ENCODE results near the gene LBHD1.
"Not testable (repeated sequence)": the region's sequence is repeated elsewhere in the genome, so short reads cannot be mapped to it uniquely, and the experiment has no call there.

LBHD1 gene

DNA sequence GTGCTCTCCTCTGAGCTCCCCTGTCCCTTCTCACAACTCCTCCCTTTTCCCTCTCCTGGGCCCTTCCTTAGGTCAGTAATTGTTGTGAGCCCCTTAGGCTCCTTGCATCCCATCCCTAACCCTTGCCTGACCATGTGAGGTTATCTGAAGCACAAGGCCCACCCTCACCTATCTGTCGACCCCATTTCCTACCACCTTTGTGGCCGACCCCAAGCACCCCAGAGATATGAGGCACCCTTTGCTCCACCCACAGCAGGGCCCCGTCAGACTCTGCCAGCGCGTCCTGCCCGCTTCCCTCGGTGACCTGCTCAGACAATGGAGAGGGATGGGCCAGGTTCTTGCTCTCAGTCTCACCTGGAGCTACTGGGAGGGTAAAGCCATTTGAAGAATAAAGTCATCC lies 36.7 kb upstream of the LBHD1 start:
- H3K4me3 ChIP-seq (ENCODE audit: low read length) = peak overlapping the region; percentile 69
- no peaks in the 10 kb centered on the region for H3K27me3 ChIP-seq (ENCODE audit: control insufficient read depth, insufficient read depth, low read length)
- peaks cover 34% of the 10 kb centered on the region for H3K36me3 ChIP-seq (ENCODE audit: insufficient read depth, low read length)
- peak overlapping the region; percentile 87 for H3K4me2 ChIP-seq (ENCODE audit: low read length)
- H3K4me1 ChIP-seq (ENCODE audit: control insufficient read depth, insufficient read depth, low read length) = peaks cover 33% of the 10 kb centered on the region
- H3K9me3 ChIP-seq (replicated peaks; ENCODE audit: low read length) = no peaks in the 10 kb centered on the region
- H3K9ac ChIP-seq (ENCODE audit: low read depth, low read length) = peak overlapping the region; percentile 90

DNA sequence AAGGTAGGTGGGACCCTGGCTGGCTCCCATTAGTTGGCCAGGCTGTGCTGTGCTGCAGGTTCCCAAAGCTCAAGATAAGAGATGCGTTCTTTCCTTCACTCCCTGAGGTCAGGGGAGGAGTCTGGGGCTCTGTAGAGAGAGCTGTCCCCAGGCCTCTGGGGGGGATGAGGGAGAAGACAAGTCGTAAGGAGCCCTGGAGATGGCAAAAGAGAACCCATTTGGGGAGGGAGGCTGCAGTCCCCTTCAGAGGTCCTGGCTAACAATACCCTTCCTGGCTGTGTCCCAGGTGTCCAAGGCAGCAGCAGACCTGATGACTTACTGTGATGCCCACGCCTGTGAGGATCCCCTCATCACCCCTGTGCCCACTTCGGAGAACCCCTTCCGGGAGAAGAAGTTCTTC lies 36.3 kb upstream of the LBHD1 start:
- Histone ChIP-seq H3K9me3 (replicated peaks; ENCODE audit: low read length) (no peaks in the 10 kb centered on the region), H3K9ac (ENCODE audit: low read depth, low read length) (peak overlapping the region; percentile 90), H3K4me3 (ENCODE audit: low read length) (no peak overlapping the region), H3K36me3 (ENCODE audit: insufficient read depth, low read length) (peaks cover 30% of the 10 kb centered on the region), H3K27me3 (ENCODE audit: control insufficient read depth, insufficient read depth, low read length) (no peaks in the 10 kb centered on the region), H3K4me1 (ENCODE audit: control insufficient read depth, insufficient read depth, low read length) (peaks cover 33% of the 10 kb centered on the region), H3K4me2 (ENCODE audit: low read length) (peak overlapping the region; percentile 87)

GRCh38 chr11:62707277-62707861 lies 35.3 kb upstream of the LBHD1 start, which contains the start of the genes BSCL2 and GNG3:
Gene BSCL2, minus strand, starts transcription at chr11:62707424. Its CDS starts 229 bp downstream, at chr11:62707195.
Gene GNG3, plus strand, starts transcription at chr11:62707676. Its CDS starts 620 bp downstream, at chr11:62708296.
- H3K4me2 ChIP-seq (ENCODE audit: low read length) = peak within 1 kb of the TSS; percentile 91
- no peaks in the 10 kb centered on the region for H3K9me3 ChIP-seq (replicated peaks; ENCODE audit: low read length)
- H3K36me3 ChIP-seq (ENCODE audit: insufficient read depth, low read length) = peaks cover 20% of the 10 kb centered on the region
- H3K4me1 ChIP-seq (ENCODE audit: control insufficient read depth, insufficient read depth, low read length) = peaks cover 33% of the 10 kb centered on the region
- H3K4me3 ChIP-seq (ENCODE audit: low read length) = peak within 1 kb of the TSS; percentile 70
- H3K9ac ChIP-seq (ENCODE audit: low read depth, low read length) = peak within 1 kb of the TSS; percentile 90
- no peaks in the 10 kb centered on the region for H3K27me3 ChIP-seq (ENCODE audit: control insufficient read depth, insufficient read depth, low read length)

- H3K27me3 ChIP-seq (ENCODE audit: control insufficient read depth, insufficient read depth, low read length) = no peaks in the 10 kb centered on the region
- H3K4me3 ChIP-seq (ENCODE audit: low read length) = peak overlapping the region; percentile 70
- peaks cover 33% of the 10 kb centered on the region for H3K4me1 ChIP-seq (ENCODE audit: control insufficient read depth, insufficient read depth, low read length)
Measured at GRCh38 chr11:62706850-62707247, 34.8 kb upstream of the LBHD1 start.

DNA sequence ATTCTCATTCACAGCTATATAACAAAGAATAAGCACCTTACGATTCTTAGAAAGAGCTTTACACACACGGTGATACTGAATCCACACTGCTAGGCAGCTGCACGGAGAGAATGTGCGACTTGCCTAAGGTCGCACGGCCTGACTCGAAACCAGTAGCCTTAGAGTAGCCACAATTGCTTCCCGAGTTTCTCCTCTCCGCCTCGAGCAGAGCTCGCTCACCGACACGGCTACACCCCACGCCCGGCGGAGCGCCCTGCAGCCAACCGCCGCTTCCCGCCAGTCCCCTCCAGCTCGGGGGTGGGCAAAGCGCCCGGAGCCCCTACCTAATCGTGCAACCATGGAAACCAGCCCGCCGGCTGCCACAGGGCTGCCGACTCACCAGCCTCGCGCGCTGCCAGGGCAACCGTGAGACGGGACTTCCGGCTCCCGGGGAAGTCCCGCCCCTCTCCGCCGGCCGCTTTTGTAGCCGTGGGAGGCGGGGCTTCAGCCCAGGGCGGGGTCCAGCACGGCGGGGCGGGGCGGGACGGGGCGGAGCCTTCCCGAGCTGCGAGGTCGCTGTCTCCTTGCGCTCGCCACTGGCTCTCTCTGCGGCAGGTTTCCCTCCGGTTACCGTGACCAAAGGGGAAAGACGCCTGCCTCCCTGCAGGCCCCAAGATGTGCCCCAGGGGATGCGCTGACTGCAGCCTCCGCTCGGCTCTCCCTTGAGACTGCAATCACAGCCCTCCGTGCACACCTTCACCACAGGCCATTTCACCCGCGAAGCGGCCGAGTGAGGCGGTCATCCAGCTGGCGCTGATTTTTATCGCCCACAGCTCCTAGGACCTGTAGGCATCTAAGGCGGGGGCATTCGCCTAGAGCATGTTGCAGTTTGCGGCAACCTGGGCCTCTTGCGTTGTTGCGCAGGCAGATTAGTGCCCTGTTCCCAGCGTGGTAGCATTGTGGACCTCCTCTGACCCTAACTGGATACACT lies 34.1 kb upstream of the LBHD1 start:
- peaks cover 13% of the 10 kb centered on the region for H3K36me3 ChIP-seq (ENCODE audit: insufficient read depth, low read length)
- H3K9me3 ChIP-seq (replicated peaks; ENCODE audit: low read length) = no peaks in the 10 kb centered on the region

More at GRCh38 chr11:62706850-62707247, 34.8 kb upstream of the LBHD1 start:
- no peak overlapping the region for H3K9ac ChIP-seq (ENCODE audit: low read depth, low read length)
- H3K4me2 ChIP-seq (ENCODE audit: low read length) = peak overlapping the region; percentile 91
- peaks cover 16% of the 10 kb centered on the region for H3K36me3 ChIP-seq (ENCODE audit: insufficient read depth, low read length)
- H3K9me3 ChIP-seq (replicated peaks; ENCODE audit: low read length) = no peaks in the 10 kb centered on the region

GRCh38 chr11:62705413-62705812 lies 33.3 kb upstream of the LBHD1 start:
- Histone ChIP-seq H3K9me3 (replicated peaks; ENCODE audit: low read length) (no peaks in the 10 kb centered on the region), H3K27me3 (ENCODE audit: control insufficient read depth, insufficient read depth, low read length) (no peaks in the 10 kb centered on the region), H3K4me1 (ENCODE audit: control insufficient read depth, insufficient read depth, low read length) (peaks cover 32% of the 10 kb centered on the region), H3K4me3 (ENCODE audit: low read length) (peak overlapping the region; percentile 92), H3K9ac (ENCODE audit: low read depth, low read length) (peak overlapping the region; percentile 78), H3K4me2 (ENCODE audit: low read length) (peak overlapping the region; percentile 87), H3K36me3 (ENCODE audit: insufficient read depth, low read length) (peaks cover 11% of the 10 kb centered on the region)

More for the DNA sequence above, 34.1 kb upstream of the LBHD1 start:
- Histone ChIP-seq H3K9ac (ENCODE audit: low read depth, low read length) (peak overlapping the region; percentile 78), H3K4me1 (ENCODE audit: control insufficient read depth, insufficient read depth, low read length) (peaks cover 33% of the 10 kb centered on the region), H3K4me2 (ENCODE audit: low read length) (peak overlapping the region; percentile 91), H3K27me3 (ENCODE audit: control insufficient read depth, insufficient read depth, low read length) (no peaks in the 10 kb centered on the region), H3K4me3 (ENCODE audit: low read length) (peak overlapping the region; percentile 92)

DNA sequence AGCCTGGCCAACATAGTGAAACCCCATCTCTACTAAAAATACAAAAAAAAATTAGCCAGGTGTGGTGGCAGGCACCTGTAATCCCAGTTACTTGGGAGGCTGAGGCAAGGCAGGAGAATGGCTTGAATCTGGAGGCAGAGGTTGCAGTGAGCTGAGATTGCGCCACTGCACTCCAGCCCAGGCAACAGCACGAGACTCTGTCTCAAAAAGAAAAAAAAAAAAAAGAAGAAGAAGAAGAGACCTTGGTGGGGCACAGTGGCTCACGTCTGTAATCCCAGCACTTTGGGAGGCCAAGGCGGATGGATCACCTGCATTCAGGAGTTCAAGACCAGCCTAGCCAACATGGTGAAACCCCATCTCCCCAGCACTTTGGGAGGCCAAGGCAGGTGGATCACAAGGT lies 31.9 kb upstream of the LBHD1 start:
- H3K4me3 ChIP-seq (ENCODE audit: low read length); H3K9ac ChIP-seq (ENCODE audit: low read depth, low read length); H3K9me3 ChIP-seq (replicated peaks; ENCODE audit: low read length); H3K27me3 ChIP-seq (ENCODE audit: control insufficient read depth, insufficient read depth, low read length); H3K4me2 ChIP-seq (ENCODE audit: low read length); H3K36me3 ChIP-seq (ENCODE audit: insufficient read depth, low read length): not testable (repeated sequence)
- peaks cover 20% of the 10 kb centered on the region for H3K4me1 ChIP-seq (ENCODE audit: control insufficient read depth, insufficient read depth, low read length)

DNA sequence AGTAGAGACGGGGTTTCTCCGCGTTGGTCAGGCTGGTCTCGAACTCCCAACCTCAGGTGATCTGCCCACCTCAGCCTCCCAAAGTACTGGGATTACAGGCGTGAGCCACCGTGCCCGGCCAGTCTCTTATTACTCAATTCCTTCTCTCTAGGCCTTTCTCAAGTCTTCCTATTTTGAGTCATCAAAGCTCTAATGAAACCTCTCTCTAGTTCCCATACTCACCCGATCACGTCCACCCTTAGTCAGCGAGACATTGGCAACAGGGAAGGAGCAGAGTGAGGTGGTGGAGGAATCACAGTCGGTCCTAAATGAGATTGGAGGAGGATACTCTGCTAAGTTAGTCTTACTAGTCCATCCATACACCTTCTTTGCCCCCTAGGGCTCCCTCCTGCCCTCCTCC lies 30.2 kb upstream of the LBHD1 start:
- H3K36me3 ChIP-seq (ENCODE audit: insufficient read depth, low read length) = peaks cover 10% of the 10 kb centered on the region
- H3K27me3 ChIP-seq (ENCODE audit: control insufficient read depth, insufficient read depth, low read length) = no peaks in the 10 kb centered on the region
- no peak overlapping the region for H3K4me3 ChIP-seq (ENCODE audit: low read length)
- H3K9ac ChIP-seq (ENCODE audit: low read depth, low read length) = no peak overlapping the region
- peaks cover 14% of the 10 kb centered on the region for H3K4me1 ChIP-seq (ENCODE audit: control insufficient read depth, insufficient read depth, low read length)
- H3K9me3 ChIP-seq (replicated peaks; ENCODE audit: low read length) = no peaks in the 10 kb centered on the region
- no peak overlapping the region for H3K4me2 ChIP-seq (ENCODE audit: low read length)

DNA sequence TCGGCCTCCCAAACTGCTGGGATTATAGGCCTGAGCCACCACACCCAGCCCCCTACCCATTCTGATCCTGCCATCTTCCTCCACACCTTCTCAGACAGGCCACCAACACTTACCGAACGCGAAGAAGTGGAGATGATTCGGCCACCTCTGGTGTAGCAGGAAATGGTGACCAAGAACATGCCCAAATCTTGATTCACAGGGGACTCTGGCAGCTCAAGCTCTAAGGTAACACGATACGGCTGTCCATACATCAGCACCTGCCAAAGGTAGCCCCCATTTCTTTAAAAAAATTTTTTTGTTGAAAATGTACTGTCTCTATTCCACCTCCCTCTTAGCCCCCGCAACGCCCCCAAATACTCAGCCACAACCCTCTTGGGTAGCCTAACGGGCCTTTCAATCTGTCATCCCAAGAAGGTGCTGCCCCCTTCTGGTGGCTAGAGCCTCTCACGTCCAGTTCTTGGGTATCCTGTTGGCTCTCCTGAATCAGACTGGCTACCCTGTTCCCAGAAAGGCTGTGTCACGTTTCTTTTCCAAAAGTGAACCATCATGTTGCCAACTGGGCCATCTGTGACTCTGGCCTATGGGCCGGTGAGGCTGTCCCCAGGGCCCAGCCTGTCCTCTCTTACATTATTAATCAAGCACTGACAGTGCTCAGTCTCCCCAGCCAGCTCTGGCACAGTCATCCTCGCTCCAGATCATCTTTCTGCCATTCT lies 22.5 kb upstream of the LBHD1 start:
- H3K9me3 ChIP-seq (replicated peaks; ENCODE audit: low read length) = no peaks in the 10 kb centered on the region
- H3K4me1 ChIP-seq (ENCODE audit: control insufficient read depth, insufficient read depth, low read length) = peaks cover 9% of the 10 kb centered on the region
- no peak overlapping the region for H3K4me2 ChIP-seq (ENCODE audit: low read length)
- peaks cover 32% of the 10 kb centered on the region for H3K36me3 ChIP-seq (ENCODE audit: insufficient read depth, low read length)
- peak overlapping the region; percentile 22 for H3K9ac ChIP-seq (ENCODE audit: low read depth, low read length)
- no peaks in the 10 kb centered on the region for H3K27me3 ChIP-seq (ENCODE audit: control insufficient read depth, insufficient read depth, low read length)
- no peak overlapping the region for H3K4me3 ChIP-seq (ENCODE audit: low read length)

GRCh38 chr11:62693624-62694023 lies 21.6 kb upstream of the LBHD1 start:
- not testable (repeated sequence) for H3K27me3 ChIP-seq (ENCODE audit: control insufficient read depth, insufficient read depth, low read length); H3K9me3 ChIP-seq (replicated peaks; ENCODE audit: low read length); H3K9ac ChIP-seq (ENCODE audit: low read depth, low read length); H3K4me3 ChIP-seq (ENCODE audit: low read length); H3K4me2 ChIP-seq (ENCODE audit: low read length)
- peaks cover 17% of the 10 kb centered on the region for H3K4me1 ChIP-seq (ENCODE audit: control insufficient read depth, insufficient read depth, low read length)
- peaks cover 32% of the 10 kb centered on the region for H3K36me3 ChIP-seq (ENCODE audit: insufficient read depth, low read length)

Data from skeletal muscle satellite cell (primary cell).